SIG-M5 (cell line): Measurements from ENCODE around the gene GPR15LG.

Experiments
- DNase-seq: peaks from one replicate; lab custom pipeline; 2025; lab: John Stamatoyannopoulos, UW

GPR15LG gene

GRCh38 chr10:84193846-84194423, 20.3 kb downstream of the GPR15LG start:
- DNase-seq, result no peak

- no peak for DNase-seq
Observed at GRCh38 chr10:84194424-84195043, 20.9 kb downstream of the GPR15LG start, which contains the start of gene CDHR1. Gene CDHR1, plus strand, starts transcription at chr10:84194537. Its CDS starts 224 bp downstream, at chr10:84194761.

GRCh38 chr10:84195044-84195830, 21.6 kb downstream of the GPR15LG start:
- DNase-seq, result no peak

- DNase-seq, result no peak
Observed at GRCh38 chr10:84196083-84196482, 22.5 kb downstream of the GPR15LG start.

GRCh38 chr10:84196941-84197340, 23.3 kb downstream of the GPR15LG start:
- DNase-seq, result no peak

GRCh38 chr10:84197643-84198042, 24.0 kb downstream of the GPR15LG start:
- DNase-seq, result no peak

GRCh38 chr10:84198206-84198915, 24.8 kb downstream of the GPR15LG start:
- no peak for DNase-seq

GRCh38 chr10:84200537-84201243, 27.1 kb downstream of the GPR15LG start:
- no peak for DNase-seq

- no peak for DNase-seq
Observed at GRCh38 chr10:84201244-84201606, 27.6 kb downstream of the GPR15LG start.

- DNase-seq, result no peak
Observed at GRCh38 chr10:84201682-84202081, 28.1 kb downstream of the GPR15LG start.

GRCh38 chr10:84202349-84202748, 28.7 kb downstream of the GPR15LG start:
- no peak for DNase-seq

GRCh38 chr10:84204122-84204521, 30.5 kb downstream of the GPR15LG start:
- DNase-seq, result no peak

GRCh38 chr10:84204610-84205009, 31.0 kb downstream of the GPR15LG start:
- no peak for DNase-seq

GRCh38 chr10:84205049-84205852, 31.6 kb downstream of the GPR15LG start:
- DNase-seq, result no peak

- DNase-seq, result no peak
Observed at GRCh38 chr10:84205853-84206525, 32.4 kb downstream of the GPR15LG start.

- no peak for DNase-seq
Observed at GRCh38 chr10:84208023-84208422, 34.4 kb downstream of the GPR15LG start.

GRCh38 chr10:84211566-84211965, 38.0 kb downstream of the GPR15LG start:
- no peak for DNase-seq

GRCh38 chr10:84212014-84212413, 38.4 kb downstream of the GPR15LG start:
- no peak for DNase-seq

GRCh38 chr10:84213076-84213475, 39.5 kb downstream of the GPR15LG start:
- DNase-seq, result no peak

GRCh38 chr10:84214046-84214572, 40.5 kb downstream of the GPR15LG start:
- DNase-seq, result no peak
